Gastrocnemius medialis (tissue), 4 donors: ENCODE results near the gene ZNF883.

Experiments used
- CTCF ChIP-seq, 5 experiments: fragments of 450-650 bp in 3 of 5; fragments of 200-600 bp in 2 of 5; sonication (generic) in 2 of 5; IDR thresholded peaks in 4 of 5; conservative IDR thresholded peaks in 1 of 5; 1 replicate in 4 of 5; 2 replicates in 1 of 5; pipeline ENCODE4 v1.5.1; 2016 to 2019; ENCODE audit warnings: antibody characterized with exemption in 5 of 5, mild to moderate bottlenecking in 3 of 5, moderate library complexity in 3 of 5
- POLR2A ChIP-seq, 2 donors: fragments of 450-650 bp; IDR thresholded peaks; one replicate each; pipeline ENCODE4 v1.6.1; 2017; ENCODE audit warnings: antibody characterized with exemption in 2 of 2, mild to moderate bottlenecking in 2 of 2, moderate library complexity in 2 of 2

GRCh38 chr9:113042884-113043657, 31.1 kb upstream of the ZNF883 start:
- TF ChIP-seq CTCF (IDR thresholded peaks at IDR 0.05 in 4 of 5, conservative IDR thresholded peaks at IDR 0.05 in 1 of 5): no peak
- TF ChIP-seq POLR2A (IDR thresholded peaks at IDR 0.05): no peak
